ENCODE results near the gene MACC1. TPM values are rescaled to one million over a fixed set of nuclear protein-coding genes. Genes with fewer than 3 reads are reported as not detected.

The MACC1 gene, protein sequence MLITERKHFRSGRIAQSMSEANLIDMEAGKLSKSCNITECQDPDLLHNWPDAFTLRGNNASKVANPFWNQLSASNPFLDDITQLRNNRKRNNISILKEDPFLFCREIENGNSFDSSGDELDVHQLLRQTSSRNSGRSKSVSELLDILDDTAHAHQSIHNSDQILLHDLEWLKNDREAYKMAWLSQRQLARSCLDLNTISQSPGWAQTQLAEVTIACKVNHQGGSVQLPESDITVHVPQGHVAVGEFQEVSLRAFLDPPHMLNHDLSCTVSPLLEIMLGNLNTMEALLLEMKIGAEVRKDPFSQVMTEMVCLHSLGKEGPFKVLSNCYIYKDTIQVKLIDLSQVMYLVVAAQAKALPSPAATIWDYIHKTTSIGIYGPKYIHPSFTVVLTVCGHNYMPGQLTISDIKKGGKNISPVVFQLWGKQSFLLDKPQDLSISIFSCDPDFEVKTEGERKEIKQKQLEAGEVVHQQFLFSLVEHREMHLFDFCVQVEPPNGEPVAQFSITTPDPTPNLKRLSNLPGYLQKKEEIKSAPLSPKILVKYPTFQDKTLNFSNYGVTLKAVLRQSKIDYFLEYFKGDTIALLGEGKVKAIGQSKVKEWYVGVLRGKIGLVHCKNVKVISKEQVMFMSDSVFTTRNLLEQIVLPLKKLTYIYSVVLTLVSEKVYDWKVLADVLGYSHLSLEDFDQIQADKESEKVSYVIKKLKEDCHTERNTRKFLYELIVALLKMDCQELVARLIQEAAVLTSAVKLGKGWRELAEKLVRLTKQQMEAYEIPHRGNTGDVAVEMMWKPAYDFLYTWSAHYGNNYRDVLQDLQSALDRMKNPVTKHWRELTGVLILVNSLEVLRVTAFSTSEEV
- not detected in 2 replicates for total RNA-seq

DNA sequence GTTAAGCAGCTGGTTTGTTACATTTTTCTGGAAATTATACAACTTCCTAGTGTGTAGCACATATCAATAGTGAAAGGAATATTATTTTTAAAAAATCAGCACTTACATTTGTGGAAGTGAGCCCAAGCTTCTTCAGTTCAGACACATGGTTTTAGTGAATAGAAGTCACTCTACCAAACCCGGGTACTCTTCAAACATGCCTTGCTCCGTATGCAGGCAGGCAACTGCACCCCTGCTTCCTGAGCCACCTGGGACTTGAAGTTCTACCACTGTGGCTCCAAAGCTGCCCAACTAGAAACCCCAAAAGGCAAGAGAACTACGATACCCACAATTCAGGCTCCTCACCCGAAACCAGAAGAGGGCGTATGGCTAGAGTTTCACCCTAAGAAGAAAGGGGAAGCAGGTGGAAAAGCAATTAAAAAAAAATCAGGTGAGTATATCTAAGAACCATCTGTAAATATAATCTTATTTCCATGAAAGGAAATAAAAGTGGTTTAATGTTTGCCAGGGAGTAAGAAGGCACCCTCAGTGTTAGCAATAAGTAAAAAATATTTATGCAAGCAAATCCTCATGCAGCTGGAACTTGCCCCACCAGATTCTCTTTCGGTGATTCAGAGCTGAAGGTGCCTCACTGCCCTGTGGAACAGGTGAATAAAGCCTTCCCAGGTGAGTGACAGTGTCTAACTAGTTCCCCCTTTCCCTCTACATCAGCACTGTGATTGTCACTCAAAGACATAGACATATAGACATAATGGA lies at the start of gene MACC1:
Gene MACC1, minus strand, starts transcription at position 192 of the 756 bp plus-strand sequence. CDS start 55,522 bp downstream, outside the sequence.

Other genes starting within 250 kb of the MACC1 start
- 7.2 and 9.8 TPM in 2 replicates for gene ITGB8, start 113.5 kb upstream of the MACC1 start, total RNA-seq